ENCODE measurements around the gene CRLF2. TPM values are rescaled to one million over a fixed set of nuclear protein-coding genes. Genes with fewer than 3 reads are reported as not detected.

The CRLF2 gene
- total RNA-seq, 4 donors from 2014 or later: 0.22 to 1.5 TPM; not detected in 2

- no peak for TF ChIP-seq CTCF (IDR thresholded peaks at IDR 0.05; ENCODE audit: low read depth)
Observed at GRCh38 chrX:1205681-1206611, 6.5 kb downstream of the CRLF2 start.

GRCh38 chrX:1202251-1202650, 10.2 kb downstream of the CRLF2 start:
- TF ChIP-seq CTCF (IDR thresholded peaks at IDR 0.05; ENCODE audit: low read depth): no peak

- TF ChIP-seq CTCF (IDR thresholded peaks at IDR 0.05; ENCODE audit: low read depth): no peak
Observed at GRCh38 chrX:1196436-1196835, 16.0 kb downstream of the CRLF2 start.

- no peak for TF ChIP-seq CTCF (IDR thresholded peaks at IDR 0.05; ENCODE audit: low read depth)
Observed at GRCh38 chrX:1190596-1191145, 21.8 kb downstream of the CRLF2 start.

GRCh38 chrX:1185561-1185960, 26.9 kb downstream of the CRLF2 start:
- no peak for TF ChIP-seq CTCF (IDR thresholded peaks at IDR 0.05; ENCODE audit: low read depth)

- no peak for TF ChIP-seq CTCF (IDR thresholded peaks at IDR 0.05; ENCODE audit: low read depth)
Observed at GRCh38 chrX:1182211-1182610, 30.2 kb downstream of the CRLF2 start.

- TF ChIP-seq CTCF (IDR thresholded peaks at IDR 0.05; ENCODE audit: low read depth): no peak
Observed at GRCh38 chrX:1181170-1181569, 31.3 kb downstream of the CRLF2 start.

Measured in subcutaneous adipose tissue (tissue), 4 donors.